HCT116 (cell line): ENCODE measurements around the gene RAI2. TPM values are rescaled to one million over a fixed set of nuclear protein-coding genes. Genes with fewer than 3 reads are reported as not detected.

ENCODE experiments used
- ATAC-seq: fragments of 200-7000 bp; cut with Tn5 transposase; 2 replicates; pipeline ENCODE4 v1.9.1; 2020; ENCODE audit warnings: mild to moderate bottlenecking, moderate library complexity
- BruUV-seq: library from RNA; stranded (reverse); fragments of 400-500 nt; replicated peaks from 2 replicates; lab custom pipeline; 2021; lab: Mats Ljungman, UMichigan
- CTCF ChIA-PET: fragments of 300-600 bp; sonication (Branson Sonifier 250); formaldehyde crosslinking; loops from one replicate; lab custom pipeline; 2021; ENCODE audit warnings: antibody characterized with exemption; lab: Charles Lee
- POLR2A ChIA-PET: fragments of 300-600, 350-600 bp; sonication (Branson Sonifier 250); formaldehyde crosslinking; loops from one replicate; lab custom pipeline; 2021; ENCODE audit warnings: antibody characterized with exemption; lab: Charles Lee
- RAD21 ChIA-PET, 2 experiments: fragments of 300-600 bp; sonication (Branson Sonifier 250); formaldehyde crosslinking; loops; one replicate each; lab custom pipeline; 2023; ENCODE audit warnings: low total read pairs in 2 of 2; ENCODE audit not compliant: uncharacterized antibody in 2 of 2, unreplicated experiment in 2 of 2, low non-redundant PET in 1 of 2; lab: Charles Lee
- DNase-seq: peaks from one replicate; pipeline ENCODE4 v3.0.0-alpha.2; 2010; ENCODE audit warnings: low read depth, low spot score
- H2AFZ ChIP-seq: fragments of 200-600 bp; shearing (Covaris generic), sonication (generic); 2 replicates; pipeline ENCODE4 v1.6.1; 2017; ENCODE audit warnings: low read depth, mixed run types, mixed read lengths, antibody characterized with exemption, low read length; ENCODE audit not compliant: poor library complexity, severe bottlenecking
- H3K27ac ChIP-seq: 2 replicates; pipeline ENCODE4 v1.5.1; 2012; ENCODE audit warnings: low read depth, low read length
- H3K27me3 ChIP-seq: fragments of 200-600 bp; sonication (generic); 2 replicates; pipeline ENCODE4 v1.6.1; 2016; ENCODE audit warnings: mixed run types, low read length, mixed read lengths; ENCODE audit not compliant: insufficient read depth
- H3K36me3 ChIP-seq, 2 experiments: fragments of 200-500 bp in 1 of 2; fragments of 200-600 bp in 1 of 2; sonication (Bioruptor generic) in 1 of 2; sonication (generic) in 1 of 2; 2 replicates each; pipeline versions ENCODE4 v1.5.1 to v1.6.1; 2014 to 2016; ENCODE audit warnings: low read length in 2 of 2, inconsistent platforms in 1 of 2, mixed read lengths in 1 of 2, mixed run types in 1 of 2; ENCODE audit not compliant: insufficient read depth in 2 of 2, control insufficient read depth in 1 of 2
- H3K4me1 ChIP-seq, 2 experiments: fragments of 200-600 bp in 1 of 2; sonication (generic) in 1 of 2; 2 replicates each; pipeline versions ENCODE4 v1.5.1 to v1.6.1; 2012 to 2017; ENCODE audit warnings: low read length in 2 of 2, inconsistent platforms in 1 of 2, mild to moderate bottlenecking in 1 of 2, mixed read lengths in 1 of 2, mixed run types in 1 of 2, moderate library complexity in 1 of 2; ENCODE audit not compliant: insufficient read depth in 2 of 2, control insufficient read depth in 1 of 2
- H3K4me2 ChIP-seq: fragments of 200-600 bp; sonication (generic); 2 replicates; pipeline ENCODE4 v1.6.1; 2017; ENCODE audit warnings: mixed run types, low read length, mixed read lengths
- H3K4me3 ChIP-seq, 2 experiments: fragments of 200-600 bp in 1 of 2; sonication (generic) in 1 of 2; replicated peaks in 1 of 2; 2 replicates each; pipeline ENCODE4 v1.5.1; 2011 to 2016; ENCODE audit warnings: low read length in 2 of 2, control low read depth in 1 of 2, low read depth in 1 of 2, mild to moderate bottlenecking in 1 of 2, mixed read lengths in 1 of 2, mixed run types in 1 of 2
- H3K79me2 ChIP-seq: fragments of 200-600 bp; sonication (generic); 2 replicates; pipeline ENCODE4 v1.6.1; 2017; ENCODE audit warnings: mild to moderate bottlenecking, mixed run types, low read length, moderate library complexity, mixed read lengths; ENCODE audit not compliant: insufficient read depth
- H3K9ac ChIP-seq: fragments of 200-600 bp; sonication (generic); 2 replicates; pipeline ENCODE4 v1.6.1; 2016; ENCODE audit warnings: low read length, mixed read lengths
- H3K9me2 ChIP-seq: fragments of 200-600 bp; sonication (generic), shearing (Covaris generic); 2 replicates; pipeline ENCODE4 v1.6.1; 2017; ENCODE audit warnings: mixed run types, mild to moderate bottlenecking, moderate library complexity; ENCODE audit not compliant: insufficient read depth
- H3K9me3 ChIP-seq, 2 experiments: fragments of 200-500 bp in 1 of 2; fragments of 200-600 bp in 1 of 2; sonication (Bioruptor generic) in 1 of 2; sonication (generic) in 1 of 2; 2 replicates each; pipeline ENCODE4 v1.6.1; 2014 to 2017; ENCODE audit warnings: low read length in 2 of 2, mixed read lengths in 2 of 2, inconsistent platforms in 1 of 2, low read depth in 1 of 2, mild to moderate bottlenecking in 1 of 2, mixed run types in 1 of 2, moderate library complexity in 1 of 2; ENCODE audit not compliant: control insufficient read depth in 1 of 2, insufficient read depth in 1 of 2
- H4K20me1 ChIP-seq: fragments of 200-600 bp; sonication (generic), shearing (Covaris generic); 2 replicates; pipeline ENCODE4 v1.6.1; 2017; ENCODE audit warnings: mixed run types, mild to moderate bottlenecking, moderate library complexity; ENCODE audit not compliant: insufficient read depth
- ATF3 ChIP-seq: IDR thresholded peaks from 2 replicates; pipeline ENCODE4 v1.6.1; 2012
- CBX3 ChIP-seq: IDR thresholded peaks from 2 replicates; pipeline ENCODE4 v1.6.1; 2012; ENCODE audit warnings: low read depth
- CTCF ChIP-seq, 3 experiments: fragments of 200-600 bp in 1 of 3; sonication (generic) in 1 of 3; IDR thresholded peaks in 2 of 3; conservative IDR thresholded peaks in 1 of 3; 2 replicates each; pipeline ENCODE4 v1.5.1; 2012 to 2017; ENCODE audit warnings: low read depth in 2 of 3, low read length in 2 of 3, antibody characterized with exemption in 1 of 3, borderline replicate concordance in 1 of 3, control low read depth in 1 of 3, mild to moderate bottlenecking in 1 of 3, mixed read lengths in 1 of 3, mixed run types in 1 of 3, moderate library complexity in 1 of 3; ENCODE audit not compliant: insufficient read depth in 1 of 3
- EZH2 ChIP-seq: fragments of 200-600 bp; sonication (generic); IDR thresholded peaks from 2 replicates; pipeline ENCODE4 v1.6.1; 2017; ENCODE audit warnings: antibody characterized with exemption, mixed run types
- EZH2phosphoT487 ChIP-seq: fragments of 200-600 bp; IDR thresholded peaks from 2 replicates; pipeline ENCODE4 v1.6.1; 2018; ENCODE audit warnings: antibody characterized with exemption, borderline replicate concordance
- FOSL1 ChIP-seq: IDR thresholded peaks from 2 replicates; pipeline ENCODE4 v1.6.1; 2012; ENCODE audit warnings: low read depth
- JUND ChIP-seq: IDR thresholded peaks from 2 replicates; pipeline ENCODE4 v1.6.1; 2012
- MAX ChIP-seq: IDR thresholded peaks from 2 replicates; pipeline ENCODE4 v1.6.1; 2012
- POLR2AphosphoS5 ChIP-seq: IDR thresholded peaks from 2 replicates; pipeline ENCODE4 v1.6.1; 2011; ENCODE audit warnings: mild to moderate bottlenecking, low read depth, low read length, moderate library complexity
- REST ChIP-seq: IDR thresholded peaks from 2 replicates; pipeline ENCODE4 v1.6.1; 2012; ENCODE audit warnings: low read depth
- SIN3A ChIP-seq: IDR thresholded peaks from 2 replicates; pipeline ENCODE4 v1.6.1; 2012; ENCODE audit warnings: low read depth
- SP1 ChIP-seq: IDR thresholded peaks from 2 replicates; pipeline ENCODE4 v1.6.1; 2012; ENCODE audit warnings: low read depth
- SRF ChIP-seq: IDR thresholded peaks from 2 replicates; pipeline ENCODE4 v1.6.1; 2012; ENCODE audit warnings: low read depth
- YY1 ChIP-seq: IDR thresholded peaks from 2 replicates; pipeline ENCODE4 v1.6.1; 2011; ENCODE audit warnings: low read length, low read depth, moderate library complexity, mild to moderate bottlenecking; ENCODE audit not compliant: insufficient replicate concordance; ENCODE audit errors: extremely low read depth
- ZBTB33 ChIP-seq: IDR thresholded peaks from 2 replicates; pipeline ENCODE4 v1.6.1; 2011; ENCODE audit warnings: mild to moderate bottlenecking, low read length, moderate library complexity; ENCODE audit not compliant: insufficient replicate concordance; ENCODE audit errors: extremely low read depth
- ZFX ChIP-seq: fragments of 450-650 bp; IDR thresholded peaks from 2 replicates; pipeline ENCODE4 v1.6.1; 2017
- ZNF274 ChIP-seq: fragments of 200-500 bp; sonication (Bioruptor generic); IDR thresholded peaks from 2 replicates; pipeline ENCODE4 v1.6.1; 2014; ENCODE audit warnings: mild to moderate bottlenecking, low read depth, low read length, inconsistent platforms
- intact Hi-C: fragments of 100-400 bp; cut with micrococcal nuclease; formaldehyde crosslinking; loops from 2 replicates; pipeline ENCODE4 v1.10.0; 2022
- total RNA-seq: library from RNA; stranded (reverse); gene quantifications from one replicate; pipeline ENCODE4 v1.2.1, GENCODE V29; 2021; ENCODE audit not compliant: unreplicated experiment

The RAI2 gene
- total RNA-seq, 1 experiment from 2014 or later = not detected

- no peak for TF ChIP-seq ZBTB33
- TF ChIP-seq SP1 = no peak
- TF ChIP-seq FOSL1 = no peak
- TF ChIP-seq ZNF274 = no peak
- TF ChIP-seq POLR2AphosphoS5 = no peak
- no peak for TF ChIP-seq YY1
These were observed 42.4 kb downstream of the RAI2 start (continued) for GRCh38 chrX:17818726-17819125.

GRCh38 chrX:17817251-17817650 is 43.8 kb downstream of the RAI2 start:
- BruUV-seq = no TSS peak
- DNase-seq (no peak), ATAC-seq (no peak)
- intact Hi-C loops = loop anchor here (10.0 kb wide), 1 partner anchor 398 kb away; no protein-coding TSS in a partner anchor
- Histone ChIP-seq H3K27me3 (no peaks in the 10 kb centered on the region), H3K9me2 (no peaks in the 10 kb centered on the region), H3K9me3 (no peaks in the 10 kb centered on the region), H3K4me1 (peaks cover 4 to 5% of the 10 kb centered on the region in 2 experiments; a peak in 1 of 4 replicates), H3K9ac (no peak overlapping the region), H2AFZ (no peak overlapping the region), H3K36me3 (no peaks in the 10 kb centered on the region), H3K4me2 (no peak overlapping the region), H4K20me1 (no peaks in the 10 kb centered on the region), H3K79me2 (no peaks in the 10 kb centered on the region), H3K4me3 (no peak overlapping the region), H3K27ac (no peak overlapping the region)
- ChIA-PET CTCF (no interaction called here), POLR2A (no interaction called here), RAD21 (no interaction called here)
- TF ChIP-seq ATF3 (no peak), CTCF (IDR thresholded peaks at IDR 0.05 in 2 of 3, conservative IDR thresholded peaks at IDR 0.05 in 1 of 3; ENCODE audit: borderline replicate concordance in 1 of 3, insufficient read depth in 1 of 3, low read depth in 2 of 3, low read length in 2 of 3) (no peak), MAX (no peak), EZH2 (no peak), SRF (no peak), ZFX (no peak), YY1 (no peak), CBX3 (no peak), REST (no peak), SIN3A (no peak), ZNF274 (no peak), EZH2phosphoT487 (no peak), FOSL1 (no peak), POLR2AphosphoS5 (no peak), JUND (no peak), SP1 (no peak)
